ENCODE measurements around the gene DAAM2.

Gene DAAM2

DNA sequence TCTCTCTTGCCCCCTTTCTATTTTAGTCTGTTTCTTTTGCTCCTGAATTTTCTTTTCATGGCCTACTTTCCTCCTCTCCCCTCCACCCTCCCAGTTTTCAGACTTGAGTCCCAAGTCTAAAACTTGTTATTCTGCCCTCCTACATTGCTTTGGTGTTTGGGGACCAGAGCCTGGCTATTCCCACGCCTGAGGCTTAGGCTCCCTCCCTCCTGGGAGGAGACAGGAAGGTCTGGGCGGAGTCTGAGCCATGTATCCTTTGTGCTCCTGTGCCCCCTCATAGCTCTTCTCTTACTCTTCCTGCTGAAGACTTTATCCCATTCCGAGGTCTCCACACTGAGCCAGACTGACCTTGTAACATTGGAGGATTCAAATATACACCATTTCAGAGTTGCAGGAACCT lies 69.5 kb downstream of the DAAM2 start:
- no CpG with 5 or more reads among the region's 3 CpGs for WGBS, 2 donors (ENCODE audit: extremely low coverage in 2 of 2, insufficient read length in 2 of 2, insufficient replicate concordance in 1 of 2)

DNA sequence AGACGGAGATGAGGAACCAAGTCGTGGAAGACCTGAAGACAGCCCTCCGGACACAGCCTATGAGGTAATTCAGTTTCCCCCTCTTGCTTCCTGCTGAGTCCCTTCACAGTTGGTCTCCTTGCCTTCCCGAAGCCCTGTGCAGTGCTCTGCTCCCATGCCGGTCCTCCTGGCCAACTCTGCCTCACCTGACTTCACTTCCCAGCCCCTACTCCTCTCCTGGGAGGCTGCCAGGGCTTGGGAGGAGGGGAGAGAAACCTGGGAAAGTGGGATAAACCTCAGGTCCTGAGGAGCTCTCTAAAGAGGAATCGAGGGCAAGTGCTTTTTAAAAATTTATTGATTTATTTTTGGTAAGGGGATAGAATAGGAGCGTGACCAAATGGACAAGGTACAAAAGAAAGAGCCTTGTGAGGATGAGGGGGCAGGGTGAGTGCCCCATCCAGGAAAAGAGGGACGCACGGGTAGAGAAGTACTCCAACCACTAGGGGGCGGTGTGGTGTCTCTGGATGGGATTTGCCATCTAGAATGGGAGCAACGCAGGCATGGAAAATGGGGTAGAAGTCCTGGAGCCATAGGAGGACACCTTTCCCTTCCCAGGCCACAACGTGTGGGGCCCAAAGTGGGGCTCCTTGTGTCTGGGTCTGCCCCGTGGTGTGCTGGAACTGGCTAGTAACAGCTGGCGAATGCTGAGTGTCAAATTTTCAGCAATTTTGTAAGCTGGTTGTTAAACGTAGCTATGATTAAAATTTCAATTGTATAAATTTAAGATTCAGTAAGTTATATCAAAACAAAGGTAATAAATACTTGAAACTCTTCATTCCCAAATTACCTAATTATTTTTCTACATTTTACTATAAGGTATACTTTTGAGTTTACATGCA lies 73.1 kb downstream of the DAAM2 start:
- Histone ChIP-seq H2BK12ac (ENCODE audit: low read length) (no peak overlapping the region), H2BK120ac (ENCODE audit: low read depth, low read length) (no peak overlapping the region), H3K27ac (replicated peaks; ENCODE audit: low read length) (no peak overlapping the region), H2BK15ac (ENCODE audit: low read length) (no peak overlapping the region), H3K79me1 (ENCODE audit: low read depth, low read length) (no peaks in the 10 kb centered on the region), H4K8ac (ENCODE audit: low read depth, low read length) (no peak overlapping the region), H2BK5ac (ENCODE audit: low read length) (no peak overlapping the region), H3K4me2 (ENCODE audit: insufficient read depth, low read length, poor library complexity, severe bottlenecking) (no peak overlapping the region), H3K9ac (ENCODE audit: low read depth, low read length, poor library complexity) (no peak overlapping the region), H3K9me3 (replicated peaks in 1 of 2; ENCODE audit: control insufficient read depth in 2 of 2, insufficient read depth in 1 of 2, low read depth in 1 of 2, low read length in 2 of 2) (no peaks in the 10 kb centered on the region), H4K91ac (ENCODE audit: low read depth, low read length, poor library complexity) (no peak overlapping the region), H3K4ac (ENCODE audit: low read length) (no peak overlapping the region), H3K36me3 (replicated peaks in 1 of 2; ENCODE audit: control insufficient read depth in 2 of 2, insufficient read depth in 2 of 2, low read length in 2 of 2) (no peaks in the 10 kb centered on the region), H3K23ac (ENCODE audit: low read depth, low read length, poor library complexity) (no peak overlapping the region), H3K4me3 (ENCODE audit: low read length in 2 of 2) (no peak overlapping the region), H2AK5ac (ENCODE audit: low read depth, low read length) (no peak overlapping the region), H3K4me1 (ENCODE audit: control insufficient read depth in 2 of 2, insufficient read depth in 1 of 2, low read depth in 1 of 2, low read length in 2 of 2) (peaks cover 0 to 6% of the 10 kb centered on the region in 2 donors), H2AFZ (ENCODE audit: low read length) (no peak overlapping the region), H3K18ac (ENCODE audit: low read length) (no peak overlapping the region), H3K27me3 (ENCODE audit: control insufficient read depth in 3 of 3, insufficient read depth in 3 of 3, low read depth in 1 of 3, low read length in 3 of 3) (no peaks in the 10 kb centered on the region), H3K14ac (ENCODE audit: low read length) (no peak overlapping the region)
- WGBS, 2 donors (ENCODE audit: extremely low coverage in 2 of 2, insufficient read length in 2 of 2, insufficient replicate concordance in 1 of 2): 100% methylated on average over 1 of the region's 15 CpGs; no CpG with 5 or more reads in 1 of the 2 donors
- DNase-seq (ENCODE audit: low spot score): peak; percentile 27

More for the DNA sequence above, 69.5 kb downstream of the DAAM2 start:
- Histone ChIP-seq H3K4ac (ENCODE audit: low read length) (no peak overlapping the region), H3K27ac (replicated peaks; ENCODE audit: low read length) (no peak overlapping the region), H2BK15ac (ENCODE audit: low read length) (no peak overlapping the region), H2AFZ (ENCODE audit: low read length) (no peak overlapping the region), H3K27me3 (ENCODE audit: control insufficient read depth in 3 of 3, insufficient read depth in 3 of 3, low read depth in 1 of 3, low read length in 3 of 3) (no peaks in the 10 kb centered on the region), H4K91ac (ENCODE audit: low read depth, low read length, poor library complexity) (no peak overlapping the region), H2BK5ac (ENCODE audit: low read length) (no peak overlapping the region), H2BK120ac (ENCODE audit: low read depth, low read length) (no peak overlapping the region), H2BK12ac (ENCODE audit: low read length) (no peak overlapping the region), H3K4me2 (ENCODE audit: insufficient read depth, low read length, poor library complexity, severe bottlenecking) (no peak overlapping the region), H3K4me1 (ENCODE audit: control insufficient read depth in 2 of 2, insufficient read depth in 1 of 2, low read depth in 1 of 2, low read length in 2 of 2) (peaks cover 0 to 9% of the 10 kb centered on the region in 2 donors), H3K18ac (ENCODE audit: low read length) (no peak overlapping the region), H3K23ac (ENCODE audit: low read depth, low read length, poor library complexity) (no peak overlapping the region), H4K8ac (ENCODE audit: low read depth, low read length) (no peak overlapping the region), H3K9me3 (replicated peaks in 1 of 2; ENCODE audit: control insufficient read depth in 2 of 2, insufficient read depth in 1 of 2, low read depth in 1 of 2, low read length in 2 of 2) (no peaks in the 10 kb centered on the region), H3K14ac (ENCODE audit: low read length) (no peak overlapping the region), H3K4me3 (ENCODE audit: low read length in 2 of 2) (no peak overlapping the region), H3K36me3 (replicated peaks in 1 of 2; ENCODE audit: control insufficient read depth in 2 of 2, insufficient read depth in 2 of 2, low read length in 2 of 2) (no peaks in the 10 kb centered on the region), H2AK5ac (ENCODE audit: low read depth, low read length) (no peak overlapping the region), H3K79me1 (ENCODE audit: low read depth, low read length) (no peaks in the 10 kb centered on the region), H3K9ac (ENCODE audit: low read depth, low read length, poor library complexity) (no peak overlapping the region)
- no peak for DNase-seq (ENCODE audit: low spot score)

DNA sequence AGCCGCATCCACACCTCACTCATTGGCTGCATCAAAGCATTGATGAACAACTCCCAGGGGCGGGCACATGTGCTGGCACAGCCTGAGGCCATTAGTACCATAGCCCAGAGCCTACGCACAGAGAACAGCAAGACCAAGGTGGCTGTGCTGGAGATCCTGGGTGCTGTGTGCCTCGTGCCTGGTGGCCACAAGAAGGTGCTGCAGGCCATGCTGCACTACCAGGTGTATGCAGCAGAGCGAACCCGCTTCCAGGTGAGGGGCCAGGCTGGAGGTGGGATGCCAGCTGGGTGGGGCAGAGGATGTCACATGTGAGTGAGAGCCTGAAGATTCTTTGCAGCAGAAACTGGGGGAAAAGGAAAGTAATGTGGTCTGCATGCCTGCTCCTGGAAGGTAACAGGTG lies 75.4 kb downstream of the DAAM2 start:
- H4K8ac ChIP-seq (ENCODE audit: low read depth, low read length): no peak overlapping the region
- no peak for DNase-seq (ENCODE audit: low spot score)
- peak overlapping the region; percentile 46 for H3K23ac ChIP-seq (ENCODE audit: low read depth, low read length, poor library complexity)
- H3K9ac ChIP-seq (ENCODE audit: low read depth, low read length, poor library complexity): no peak overlapping the region
- no peaks in the 10 kb centered on the region for H3K9me3 ChIP-seq (replicated peaks in 1 of 2; ENCODE audit: control insufficient read depth in 2 of 2, insufficient read depth in 1 of 2, low read depth in 1 of 2, low read length in 2 of 2)
- no CpG with 5 or more reads among the region's 6 CpGs for WGBS, 2 donors (ENCODE audit: extremely low coverage in 2 of 2, insufficient read length in 2 of 2, insufficient replicate concordance in 1 of 2)
- no peak overlapping the region for H2AK5ac ChIP-seq (ENCODE audit: low read depth, low read length)
- no peak overlapping the region for H3K4me2 ChIP-seq (ENCODE audit: insufficient read depth, low read length, poor library complexity, severe bottlenecking)
- H3K36me3 ChIP-seq (replicated peaks in 1 of 2; ENCODE audit: control insufficient read depth in 2 of 2, insufficient read depth in 2 of 2, low read length in 2 of 2): no peaks in the 10 kb centered on the region
- no peaks in the 10 kb centered on the region for H3K4me1 ChIP-seq (ENCODE audit: control insufficient read depth in 2 of 2, insufficient read depth in 1 of 2, low read depth in 1 of 2, low read length in 2 of 2)
- H3K79me1 ChIP-seq (ENCODE audit: low read depth, low read length): no peaks in the 10 kb centered on the region
- no peak overlapping the region for H3K18ac ChIP-seq (ENCODE audit: low read length)
- H2BK15ac ChIP-seq (ENCODE audit: low read length): no peak overlapping the region
- H3K4ac ChIP-seq (ENCODE audit: low read length): no peak overlapping the region
- H3K14ac ChIP-seq (ENCODE audit: low read length): no peak overlapping the region
- H4K91ac ChIP-seq (ENCODE audit: low read depth, low read length, poor library complexity): no peak overlapping the region
- no peak overlapping the region for H2BK5ac ChIP-seq (ENCODE audit: low read length)
- H2AFZ ChIP-seq (ENCODE audit: low read length): no peak overlapping the region
- no peak overlapping the region for H3K27ac ChIP-seq (replicated peaks; ENCODE audit: low read length)
- H2BK120ac ChIP-seq (ENCODE audit: low read depth, low read length): no peak overlapping the region
- H3K4me3 ChIP-seq (ENCODE audit: low read length in 2 of 2): no peak overlapping the region
- no peaks in the 10 kb centered on the region for H3K27me3 ChIP-seq (ENCODE audit: control insufficient read depth in 3 of 3, insufficient read depth in 3 of 3, low read depth in 1 of 3, low read length in 3 of 3)
- H2BK12ac ChIP-seq (ENCODE audit: low read length): no peak overlapping the region

DNA sequence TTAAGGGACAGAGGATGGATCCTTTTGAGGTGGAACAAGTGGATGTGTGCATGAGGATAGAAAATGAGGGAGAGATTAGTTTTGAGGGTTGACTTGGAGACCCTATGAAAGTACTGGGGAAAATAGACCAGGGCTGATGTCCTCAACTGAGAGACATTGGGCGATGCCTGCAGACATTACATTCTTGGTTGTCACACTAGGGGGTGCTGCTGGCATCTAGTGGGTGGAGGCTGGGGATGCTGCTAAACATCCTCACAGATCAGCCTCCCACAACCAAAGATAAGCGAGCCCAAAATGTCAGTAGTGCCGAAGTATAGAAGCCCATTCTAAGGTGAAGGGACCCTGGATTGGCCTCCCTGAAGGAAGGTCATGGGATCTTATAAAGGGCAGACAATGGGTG lies 78.8 kb downstream of the DAAM2 start:
- no peak for DNase-seq (ENCODE audit: low spot score)
- H4K91ac ChIP-seq (ENCODE audit: low read depth, low read length, poor library complexity): no peak overlapping the region
- H3K27ac ChIP-seq (replicated peaks; ENCODE audit: low read length): no peak overlapping the region
- H3K36me3 ChIP-seq (replicated peaks in 1 of 2; ENCODE audit: control insufficient read depth in 2 of 2, insufficient read depth in 2 of 2, low read length in 2 of 2): peaks cover 0 to 2% of the 10 kb centered on the region in 2 donors
- H3K27me3 ChIP-seq (ENCODE audit: control insufficient read depth in 3 of 3, insufficient read depth in 3 of 3, low read depth in 1 of 3, low read length in 3 of 3): peaks cover 0 to 3% (median 0%) of the 10 kb centered on the region in 3 experiments
- H3K4ac ChIP-seq (ENCODE audit: low read length): no peak overlapping the region
- no peak overlapping the region for H2BK15ac ChIP-seq (ENCODE audit: low read length)
- no peak overlapping the region for H2BK120ac ChIP-seq (ENCODE audit: low read depth, low read length)
- H2AFZ ChIP-seq (ENCODE audit: low read length): no peak overlapping the region
- no peaks in the 10 kb centered on the region for H3K79me1 ChIP-seq (ENCODE audit: low read depth, low read length)
- H2BK5ac ChIP-seq (ENCODE audit: low read length): no peak overlapping the region
- H3K9ac ChIP-seq (ENCODE audit: low read depth, low read length, poor library complexity): no peak overlapping the region
- H3K18ac ChIP-seq (ENCODE audit: low read length): no peak overlapping the region
- no peak overlapping the region for H2BK12ac ChIP-seq (ENCODE audit: low read length)
- no peak overlapping the region for H3K4me3 ChIP-seq (ENCODE audit: low read length in 2 of 2)
- no peak overlapping the region for H3K14ac ChIP-seq (ENCODE audit: low read length)
- no peak overlapping the region for H3K4me2 ChIP-seq (ENCODE audit: insufficient read depth, low read length, poor library complexity, severe bottlenecking)
- no peaks in the 10 kb centered on the region for H3K4me1 ChIP-seq (ENCODE audit: control insufficient read depth in 2 of 2, insufficient read depth in 1 of 2, low read depth in 1 of 2, low read length in 2 of 2)
- no CpG with 5 or more reads among the region's 3 CpGs for WGBS, 2 donors (ENCODE audit: extremely low coverage in 2 of 2, insufficient read length in 2 of 2, insufficient replicate concordance in 1 of 2)
- H3K23ac ChIP-seq (ENCODE audit: low read depth, low read length, poor library complexity): no peak overlapping the region
- H4K8ac ChIP-seq (ENCODE audit: low read depth, low read length): no peak overlapping the region
- H3K9me3 ChIP-seq (replicated peaks in 1 of 2; ENCODE audit: control insufficient read depth in 2 of 2, insufficient read depth in 1 of 2, low read depth in 1 of 2, low read length in 2 of 2): no peaks in the 10 kb centered on the region
- no peak overlapping the region for H2AK5ac ChIP-seq (ENCODE audit: low read depth, low read length)

Measured in neuronal stem cell (in vitro differentiated cells).